Uterus (tissue), 4 donors: ENCODE results near the gene CCS. TPM values are rescaled to one million over a fixed set of nuclear protein-coding genes. Genes with fewer than 3 reads are reported as not detected.

ENCODE experiments used
- DNase-seq, 2 donors: peaks; one replicate each; pipeline ENCODE4 v3.0.0-alpha.2; 2019 to 2020
- H3K27ac ChIP-seq, 2 donors: fragments of 200-600 bp; sonication (generic); 1 replicate in 1 of 2; 2 replicates in 1 of 2; pipeline ENCODE4 v1.5.1; 2016 to 2018
- H3K27me3 ChIP-seq, 2 donors: fragments of 200-600 bp; sonication (generic); one replicate each; pipeline ENCODE4 v1.5.1; 2018 to 2019; ENCODE audit warnings: control low read depth in 1 of 2
- H3K36me3 ChIP-seq, 2 donors: fragments of 200-600 bp; sonication (generic); one replicate each; pipeline ENCODE4 v1.5.1; 2019; ENCODE audit warnings: control low read depth in 1 of 2
- H3K4me1 ChIP-seq, 2 donors: fragments of 200-600 bp; sonication (generic); one replicate each; pipeline ENCODE4 v1.5.1; 2018 to 2019; ENCODE audit warnings: control low read depth in 1 of 2
- H3K4me3 ChIP-seq, 2 donors: fragments of 200-600 bp; sonication (generic); 1 replicate in 1 of 2; 2 replicates in 1 of 2; pipeline ENCODE4 v1.5.1; 2018 to 2019; ENCODE audit warnings: mild to moderate bottlenecking in 1 of 2
- H3K9me3 ChIP-seq, 2 donors: fragments of 200-600 bp; sonication (generic); one replicate each; pipeline ENCODE4 v1.5.1; 2019; ENCODE audit warnings: control low read depth in 1 of 2
- CTCF ChIP-seq, 4 experiments: fragments of 200-600 bp in 2 of 4; fragments of 450-650 bp in 2 of 4; sonication (generic) in 2 of 4; IDR thresholded peaks; one replicate each; pipeline ENCODE4 v1.5.1; 2016 to 2019; ENCODE audit warnings: antibody characterized with exemption in 4 of 4, mild to moderate bottlenecking in 2 of 4, moderate library complexity in 1 of 4
- POLR2A ChIP-seq, 2 donors: fragments of 450-650 bp; IDR thresholded peaks; one replicate each; pipeline ENCODE4 v1.6.1; 2016; ENCODE audit warnings: antibody characterized with exemption in 2 of 2, mild to moderate bottlenecking in 1 of 2, moderate library complexity in 1 of 2
- intact Hi-C: fragments of 100-400 bp; cut with DNase I; formaldehyde crosslinking; loops from one replicate; pipeline ENCODE4 v1.15.1; 2023; ENCODE audit warnings: low total_unique reads
- small RNA-seq: library from RNA; depleted of rRNA; stranded (forward); fragments of <200 nt; gene quantifications from one replicate; pipeline ENCODE3, GENCODE V24; 2016
- total RNA-seq, 4 donors: library from RNA; depleted of rRNA in 3 of 4; stranded (reverse); fragments of >200 nt in 3 of 4; gene quantifications; one replicate each; pipeline versions ENCODE4 v1.1.0 to v1.2.4, GENCODE V29; 2014 to 2023
- donor health status: DM: yes; HTN: yes; CAD: no.

CCS gene
- total RNA-seq, 4 donors from 2014 or later, result 13.5 to 52.0 (median 42.9) TPM

- Histone ChIP-seq H3K4me3 (no peak overlapping the region), H3K4me1 (peaks cover 0 to 6% of the 10 kb centered on the region in 2 donors), H3K9me3 (no peaks in the 10 kb centered on the region), H3K27ac (no peak overlapping the region), H3K36me3 (no peaks in the 10 kb centered on the region), H3K27me3 (no peaks in the 10 kb centered on the region)
- intact Hi-C loops, result no loop called here
- DNase-seq, result no peak
- TF ChIP-seq POLR2A (IDR thresholded peaks at IDR 0.05) (no peak), CTCF (IDR thresholded peaks at IDR 0.05) (no peak)
These were observed 56.9 kb downstream of the CCS start for GRCh38 chr11:66649903-66650302.

- DNase-seq, result no peak
- no peak for TF ChIP-seq CTCF (IDR thresholded peaks at IDR 0.05)
- no peak for TF ChIP-seq POLR2A (IDR thresholded peaks at IDR 0.05)
- Histone ChIP-seq H3K27ac (no peak overlapping the region), H3K4me1 (peaks cover 0 to 2% of the 10 kb centered on the region in 2 donors), H3K27me3 (no peaks in the 10 kb centered on the region), H3K36me3 (no peaks in the 10 kb centered on the region), H3K9me3 (no peaks in the 10 kb centered on the region), H3K4me3 (no peak overlapping the region)
- intact Hi-C loops, result no loop called here
These were observed 58.0 kb downstream of the CCS start for GRCh38 chr11:66651016-66651415.

- H3K4me3 ChIP-seq, result no peak overlapping the region
- intact Hi-C loops, result no loop called here
- no peak overlapping the region for H3K27ac ChIP-seq
- H3K4me1 ChIP-seq, result no peaks in the 10 kb centered on the region
- TF ChIP-seq CTCF (IDR thresholded peaks at IDR 0.05) (no peak), POLR2A (IDR thresholded peaks at IDR 0.05) (no peak)
- H3K9me3 ChIP-seq, result no peaks in the 10 kb centered on the region
- DNase-seq, result no peak
- no peaks in the 10 kb centered on the region for H3K36me3 ChIP-seq
- H3K27me3 ChIP-seq, result no peaks in the 10 kb centered on the region
These were observed 59.7 kb downstream of the CCS start for GRCh38 chr11:66652651-66653050.

- no peak for TF ChIP-seq CTCF (IDR thresholded peaks at IDR 0.05)
- no peak for TF ChIP-seq POLR2A (IDR thresholded peaks at IDR 0.05)
- intact Hi-C loops, result no loop called here
- Histone ChIP-seq H3K27ac (no peak overlapping the region), H3K4me3 (no peak overlapping the region), H3K4me1 (no peaks in the 10 kb centered on the region), H3K9me3 (no peaks in the 10 kb centered on the region), H3K27me3 (no peaks in the 10 kb centered on the region), H3K36me3 (no peaks in the 10 kb centered on the region)
- DNase-seq, result no peak
These were observed 60.1 kb downstream of the CCS start for GRCh38 chr11:66653123-66653522.

Small RNA genes lying within 50 kb of the gene (small RNA-seq; reads per million reads assigned to genes)
- not detected for gene RNU4-39P

Other genes starting within 250 kb of the CCS start
- 10 to 100 TPM; 15.0 to 77.4 (median 21.9) TPM for gene BRMS1, start 248.1 kb upstream of the CCS start, total RNA-seq
- gene B4GAT1, start 245.6 kb upstream of the CCS start, total RNA-seq, result 10 to 100 TPM; 13.2 to 44.8 (median 26.2) TPM
- gene SLC29A2, start 221.4 kb upstream of the CCS start, total RNA-seq, result 1 to 10 TPM in 2 of 4 donors, under 1 TPM in 1, not detected in 1; 0.26 to 3.5 (median 1.5) TPM
- 10 to 100 TPM in 1 of 4 donors, 1 to 10 TPM in 1, under 1 TPM in 1, not detected in 1; 0.97 to 12.6 (median 1.5) TPM for gene NPAS4, start 172.2 kb upstream of the CCS start, total RNA-seq
- 10 to 100 TPM; 28.7 to 57.9 (median 33.4) TPM for gene MRPL11, start 154.3 kb upstream of the CCS start, total RNA-seq
- gene PELI3, start 126.3 kb upstream of the CCS start, total RNA-seq, result 10 to 100 TPM; 13.8 to 35.0 (median 24.0) TPM
- gene DPP3, start 112.8 kb upstream of the CCS start, total RNA-seq, result 10 to 100 TPM in 2 of 4 donors, 1 to 10 TPM in 2; 2.1 to 14.1 (median 8.7) TPM
- 10 to 100 TPM; 32.1 to 84.4 (median 56.8) TPM for gene BBS1, start 82.5 kb upstream of the CCS start, total RNA-seq
- gene ZDHHC24, start 47.1 kb upstream of the CCS start, total RNA-seq, result 10 to 100 TPM in 2 of 4 donors, 1 to 10 TPM in 1, under 1 TPM in 1; 0.29 to 11.9 (median 8.9) TPM
- under 1 TPM in 1 of 4 donors, not detected in 3; 0.46 TPM for gene ACTN3, start 46.3 kb upstream of the CCS start, total RNA-seq
- 10 to 100 TPM; 61.2 to 89.1 (median 83.6) TPM for gene CTSF, start 24.6 kb upstream of the CCS start, total RNA-seq
- under 1 TPM in 1 of 4 donors, not detected in 3; 0.52 TPM for gene CCDC87, start 122 bp upstream of the CCS start, total RNA-seq
- gene RBM14, start 23.4 kb downstream of the CCS start, total RNA-seq, result 10 to 100 TPM; 15.1 to 86.4 (median 53.2) TPM
- gene RBM4, start 45.5 kb downstream of the CCS start, total RNA-seq, result 100 to 1,000 TPM in 2 of 4 donors, 10 to 100 TPM in 2; 32.4 to 146 (median 94.8) TPM
- gene RBM4B, start 84.7 kb downstream of the CCS start, total RNA-seq, result 10 to 100 TPM in 3 of 4 donors, 1 to 10 TPM in 1; 5.0 to 60.3 (median 20.1) TPM
- 10 to 100 TPM in 1 of 4 donors, 1 to 10 TPM in 1, under 1 TPM in 2; under 0.01 to 31.0 (median 1.6) TPM for gene SPTBN2, start 136.0 kb downstream of the CCS start, total RNA-seq